ENCODE data around the gene REV3L.
"Not testable (repeated sequence)": the region's sequence is repeated elsewhere in the genome, so short reads cannot be mapped to it uniquely, and the experiment has no call there.

The REV3L gene

DNA sequence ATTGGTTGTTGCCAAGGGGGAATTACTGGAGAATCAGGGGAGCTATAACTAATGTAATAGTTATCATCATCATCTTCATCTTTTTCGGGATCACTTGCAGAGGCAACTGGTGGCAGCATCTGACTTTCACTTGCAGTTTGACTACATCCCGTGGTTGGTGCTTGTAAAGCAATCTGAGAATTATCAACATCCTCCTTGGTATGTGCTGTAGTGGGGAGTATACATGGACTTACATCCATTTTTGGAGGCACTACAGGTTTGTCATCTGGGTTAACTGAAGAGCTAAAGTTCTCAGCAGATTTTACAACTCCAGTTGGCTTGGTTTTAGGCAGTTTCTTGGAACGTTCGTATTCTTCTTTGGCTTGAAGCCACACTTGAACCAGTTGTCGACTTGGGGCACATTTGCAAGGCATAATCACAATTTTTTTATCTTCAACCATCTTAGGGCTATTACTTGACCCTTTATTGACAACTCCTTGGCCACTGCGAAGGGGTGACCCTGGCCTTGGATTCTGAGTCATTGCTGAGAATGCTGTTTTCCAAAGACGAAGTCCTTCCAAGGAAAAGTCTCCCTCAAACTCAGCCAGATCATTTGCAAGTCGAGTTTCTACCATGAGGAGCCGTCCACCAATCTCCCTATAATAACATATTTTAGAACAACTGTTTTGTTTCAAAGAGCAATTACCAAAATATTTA, 115.5 kb downstream of the REV3L start:
- ATAC-seq, result no peak
- DNase-seq, result no peak

DNA sequence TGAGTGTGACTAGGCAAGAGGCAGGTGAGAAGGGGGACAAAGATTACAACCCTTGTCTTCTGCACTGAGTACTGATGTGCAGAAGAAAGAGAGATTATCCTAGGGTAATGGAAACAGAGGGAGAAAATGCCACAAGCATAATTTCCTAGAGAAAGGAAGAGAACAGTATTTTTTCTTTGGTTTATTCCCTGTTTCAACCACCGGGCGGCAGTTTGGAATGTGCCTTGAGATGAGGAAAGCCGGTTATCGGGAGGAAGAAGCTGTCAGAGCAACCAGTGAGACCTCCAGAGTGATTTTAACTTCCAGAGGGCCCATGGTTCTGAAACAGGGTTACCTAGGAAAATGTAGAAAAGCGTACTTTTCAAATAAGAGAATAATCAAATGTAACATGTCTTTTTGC, 121.4 kb downstream of the REV3L start:
- no peak for ATAC-seq
- DNase-seq, result no peak

DNA sequence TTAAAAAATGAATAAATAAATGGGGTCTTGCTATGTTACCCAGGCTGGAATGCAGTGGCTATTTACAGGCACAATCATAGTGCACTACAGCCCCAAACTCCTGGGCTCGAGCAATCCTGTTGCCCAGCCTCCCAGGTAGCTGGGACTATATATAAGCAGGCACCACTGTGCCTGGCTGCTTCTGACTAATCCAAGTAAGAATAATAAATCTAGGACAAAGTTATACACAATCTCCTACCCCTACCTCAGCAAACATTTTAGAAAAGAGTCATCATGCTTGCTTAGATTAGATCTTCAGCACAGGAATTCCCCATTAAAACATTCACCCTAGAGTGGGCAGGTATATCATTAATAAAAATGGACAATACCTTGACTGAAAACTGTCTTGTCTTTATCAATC, 124.6 kb downstream of the REV3L start:
- DNase-seq (no peak), ATAC-seq (no peak)

DNA sequence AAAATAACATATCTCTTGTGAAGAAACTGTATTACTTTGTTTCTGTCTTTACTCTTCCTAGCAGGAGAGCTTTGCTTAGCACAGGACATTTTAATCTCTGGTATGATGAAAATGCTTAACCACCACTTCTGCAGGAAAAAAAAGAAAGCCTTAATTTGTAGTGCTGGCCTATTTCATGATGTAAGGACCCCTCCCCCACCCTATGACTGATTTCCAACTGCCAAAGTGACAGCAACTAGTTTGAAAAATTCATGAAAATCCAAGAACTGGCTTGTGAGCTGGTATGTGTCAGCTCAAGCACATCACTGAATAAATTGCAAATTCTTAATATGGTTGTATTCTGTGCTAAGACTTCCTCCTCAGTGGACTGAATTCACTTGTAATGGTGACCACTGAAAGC, 125.3 kb downstream of the REV3L start:
- DNase-seq, result no peak
- no peak for ATAC-seq

DNA sequence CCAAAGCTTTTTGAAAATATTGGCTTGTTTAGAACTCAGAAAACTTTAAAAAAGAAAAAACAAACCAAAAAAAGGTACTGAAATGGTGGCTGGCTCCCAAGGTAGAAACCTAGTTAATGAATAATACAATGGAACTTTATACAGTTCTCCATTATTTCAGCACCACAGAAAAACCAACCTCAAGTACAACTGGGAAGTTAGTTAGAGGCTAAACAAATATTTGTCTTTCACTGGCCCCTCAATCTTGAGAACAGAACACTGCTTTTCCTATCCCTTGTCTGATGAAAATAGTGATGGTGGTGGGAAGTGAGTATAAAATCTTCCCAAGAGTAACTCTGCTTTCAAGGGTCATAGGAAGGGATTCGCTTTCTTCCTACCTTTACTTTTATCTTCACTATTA, 126.5 kb downstream of the REV3L start:
- ATAC-seq (no peak), DNase-seq (no peak)

DNA sequence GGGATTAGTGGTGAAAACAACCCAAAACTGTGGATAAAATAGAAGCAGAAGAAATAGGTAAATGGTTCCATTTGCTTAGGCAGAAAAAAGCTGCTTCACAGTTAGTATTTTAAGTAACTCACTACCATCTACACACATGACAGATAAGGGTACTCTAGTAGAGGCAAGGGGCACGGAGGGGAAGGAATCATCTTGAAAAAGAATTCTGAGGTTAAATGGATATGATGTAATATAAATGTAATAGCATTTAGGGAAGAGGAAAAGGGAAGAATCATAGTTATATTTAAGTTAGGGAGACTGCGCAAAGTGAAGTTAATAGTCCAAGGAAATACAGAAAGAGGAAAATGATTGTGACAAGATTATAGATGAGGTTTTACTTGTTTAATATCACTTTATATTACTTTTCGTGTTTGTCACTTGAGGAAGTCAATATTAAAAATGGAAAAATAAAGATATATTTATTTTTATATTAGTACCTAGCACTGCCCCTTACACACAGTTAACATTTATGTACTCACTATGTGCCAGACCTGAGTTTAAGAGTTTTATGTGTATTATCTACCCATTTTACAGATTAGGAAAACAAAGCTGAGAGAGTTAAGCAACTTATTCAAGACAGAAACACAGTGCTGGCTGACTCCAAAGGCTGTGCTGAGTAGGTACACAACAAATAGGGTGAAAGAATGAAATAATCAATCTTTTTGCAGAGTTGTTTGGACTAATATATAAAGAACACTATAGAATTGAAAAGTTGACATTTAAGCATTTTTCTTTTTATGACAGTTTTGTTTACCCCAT, 128.1 kb downstream of the REV3L start:
- no peak for DNase-seq
- no peak for ATAC-seq

- DNase-seq (no peak), ATAC-seq (no peak)
Measured at GRCh38 chr6:111353912-111354462, 129.0 kb downstream of the REV3L start.

- DNase-seq, result no peak
- ATAC-seq, result no peak
Measured at GRCh38 chr6:111347589-111347988, 135.4 kb downstream of the REV3L start.

- no peak for DNase-seq
- peak; percentile 36 for ATAC-seq
Measured at GRCh38 chr6:111342913-111343312, 140.1 kb downstream of the REV3L start.

GRCh38 chr6:111339294-111339693, 143.7 kb downstream of the REV3L start:
- no peak for ATAC-seq
- DNase-seq, result no peak

DNA sequence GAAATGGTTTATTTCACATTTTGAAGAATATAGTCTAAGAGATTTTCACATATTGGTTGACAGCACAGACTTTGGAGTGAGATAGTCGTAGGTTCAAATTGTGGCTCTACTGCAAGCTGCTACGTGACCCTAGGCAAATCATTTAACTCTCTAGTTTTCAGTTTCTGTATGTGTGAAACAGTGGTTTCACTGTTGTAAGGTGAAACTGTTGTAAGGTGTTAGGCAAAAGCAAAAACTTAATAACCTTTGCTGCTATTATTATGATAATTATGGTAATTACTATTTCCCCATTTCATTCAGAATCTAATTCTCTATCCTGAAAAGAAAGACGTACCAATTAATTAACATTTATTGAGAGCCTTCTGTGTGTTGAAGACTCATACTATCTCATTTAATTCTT, 144.2 kb downstream of the REV3L start:
- DNase-seq (no peak), ATAC-seq (peak; percentile 71)

GRCh38 chr6:111337829-111338236, 145.2 kb downstream of the REV3L start:
- ATAC-seq (no peak), DNase-seq (no peak)

- no peak for ATAC-seq
- DNase-seq, result no peak
Measured at GRCh38 chr6:111329882-111330633, 153.0 kb downstream of the REV3L start.

DNA sequence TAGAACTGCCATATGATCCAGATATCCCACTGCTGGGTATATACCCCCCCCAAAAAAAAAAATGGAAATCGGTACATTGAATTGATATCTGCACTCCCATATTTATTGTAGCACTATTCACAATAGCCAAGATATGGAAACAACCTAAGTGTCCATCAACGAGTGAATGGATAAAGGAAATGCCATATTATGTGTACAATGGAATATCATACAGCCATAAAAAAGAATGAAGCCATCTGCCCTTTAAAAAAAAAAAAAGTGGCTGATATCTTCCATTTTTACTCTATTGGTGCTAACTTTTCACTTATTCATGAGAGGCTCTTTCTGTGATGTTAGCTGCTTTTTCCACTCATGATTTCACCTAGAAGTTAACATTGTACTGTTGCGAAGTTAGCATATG, 156.5 kb downstream of the REV3L start:
- no peak for DNase-seq
- ATAC-seq, result no peak

- ATAC-seq (no peak), DNase-seq (no peak)
Measured at GRCh38 chr6:111322145-111322544, 160.9 kb downstream of the REV3L start.

DNA sequence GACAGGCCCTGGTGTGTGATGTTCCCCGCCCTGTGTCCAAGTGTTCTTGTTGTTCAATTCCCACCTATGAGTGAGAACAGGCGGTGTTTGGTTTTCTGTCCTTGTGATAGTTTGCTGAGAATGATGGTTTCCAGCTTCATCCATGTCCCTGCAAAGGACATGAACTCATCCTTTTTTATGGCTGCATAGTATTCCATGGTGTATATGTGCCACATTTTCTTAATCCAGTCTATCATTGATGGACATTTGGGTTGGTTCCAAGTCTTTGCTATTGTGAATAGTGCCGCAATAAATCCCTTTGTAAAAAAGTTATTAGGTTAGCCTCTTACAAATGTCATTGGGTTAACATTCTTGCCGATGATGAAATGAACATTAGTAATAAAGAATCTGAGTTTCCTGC, 175.1 kb downstream of the REV3L start:
- not testable (repeated sequence) for ATAC-seq, DNase-seq

GRCh38 chr6:111307275-111307858, 175.7 kb downstream of the REV3L start:
- ATAC-seq (no peak), DNase-seq (no peak)

GRCh38 chr6:111306104-111306888, 176.7 kb downstream of the REV3L start:
- ATAC-seq (no peak), DNase-seq (no peak)

- ATAC-seq (no peak), DNase-seq (no peak)
Measured at GRCh38 chr6:111301946-111302345, 181.1 kb downstream of the REV3L start.

- ATAC-seq, DNase-seq: not testable (repeated sequence)
Measured at GRCh38 chr6:111300938-111301800, 181.8 kb downstream of the REV3L start.

GRCh38 chr6:111297776-111298175, 185.2 kb downstream of the REV3L start:
- ATAC-seq, result no peak
- no peak for DNase-seq
